ENCODE results near the gene PLEKHG7.

Gene PLEKHG7

DNA sequence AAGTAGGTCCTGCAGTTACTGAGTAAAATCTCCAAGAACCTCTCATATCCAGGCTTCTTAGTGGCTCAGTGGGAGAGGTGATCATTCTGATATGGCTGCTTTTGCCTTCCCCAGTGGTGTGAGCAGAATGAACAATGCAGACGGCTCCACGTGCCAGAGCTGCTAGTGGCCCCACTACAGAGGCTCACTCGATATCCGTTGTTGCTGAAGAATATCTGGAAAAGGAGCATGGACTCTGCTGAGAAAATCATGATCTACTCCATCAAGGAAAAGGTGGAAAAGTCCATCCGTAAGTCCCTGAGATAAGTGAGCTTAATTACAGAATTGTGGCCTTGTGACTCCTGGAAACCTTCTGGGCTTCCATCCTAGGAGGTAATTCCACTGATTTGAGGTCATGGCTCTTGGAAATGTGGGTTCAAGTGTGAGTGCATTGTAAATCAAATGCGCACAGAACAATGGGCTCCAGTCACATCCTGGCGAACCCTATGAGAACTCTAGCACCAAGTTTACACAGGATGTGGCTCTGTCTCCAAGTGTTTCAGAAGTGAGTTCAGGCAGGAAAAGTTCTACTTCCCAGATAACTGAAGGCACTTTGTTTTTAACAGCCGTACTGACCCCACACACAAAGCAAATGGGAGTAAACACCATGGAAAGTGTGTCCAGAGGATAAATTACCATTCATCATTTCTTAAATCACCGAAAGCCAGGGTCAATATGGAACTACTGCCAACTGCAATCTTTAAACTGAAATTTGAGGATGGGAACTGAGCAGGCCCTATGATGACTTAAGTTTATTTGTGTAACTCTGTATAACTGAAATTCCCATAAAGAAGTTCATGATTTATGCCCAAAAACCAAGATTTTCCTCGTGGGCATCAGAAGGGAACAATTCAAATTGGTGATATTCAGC, 51.4 kb downstream of the PLEKHG7 start:
- no peaks in the 10 kb centered on the region for H4K20me1 ChIP-seq (ENCODE audit: insufficient read depth, low read length)
- H3K9me2 ChIP-seq (ENCODE audit: low read depth, low read length): no peaks in the 10 kb centered on the region
- no peak overlapping the region for H3K4me3 ChIP-seq (ENCODE audit: low read depth, low read length, poor library complexity, severe bottlenecking)
- TF ChIP-seq, protein P1, sequence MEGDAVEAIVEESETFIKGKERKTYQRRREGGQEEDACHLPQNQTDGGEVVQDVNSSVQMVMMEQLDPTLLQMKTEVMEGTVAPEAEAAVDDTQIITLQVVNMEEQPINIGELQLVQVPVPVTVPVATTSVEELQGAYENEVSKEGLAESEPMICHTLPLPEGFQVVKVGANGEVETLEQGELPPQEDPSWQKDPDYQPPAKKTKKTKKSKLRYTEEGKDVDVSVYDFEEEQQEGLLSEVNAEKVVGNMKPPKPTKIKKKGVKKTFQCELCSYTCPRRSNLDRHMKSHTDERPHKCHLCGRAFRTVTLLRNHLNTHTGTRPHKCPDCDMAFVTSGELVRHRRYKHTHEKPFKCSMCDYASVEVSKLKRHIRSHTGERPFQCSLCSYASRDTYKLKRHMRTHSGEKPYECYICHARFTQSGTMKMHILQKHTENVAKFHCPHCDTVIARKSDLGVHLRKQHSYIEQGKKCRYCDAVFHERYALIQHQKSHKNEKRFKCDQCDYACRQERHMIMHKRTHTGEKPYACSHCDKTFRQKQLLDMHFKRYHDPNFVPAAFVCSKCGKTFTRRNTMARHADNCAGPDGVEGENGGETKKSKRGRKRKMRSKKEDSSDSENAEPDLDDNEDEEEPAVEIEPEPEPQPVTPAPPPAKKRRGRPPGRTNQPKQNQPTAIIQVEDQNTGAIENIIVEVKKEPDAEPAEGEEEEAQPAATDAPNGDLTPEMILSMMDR (IDR thresholded peaks at IDR 0.05; ENCODE audit: low read length): no peak
- no peak for TF ChIP-seq EZH2 (IDR thresholded peaks at IDR 0.05; ENCODE audit: borderline replicate concordance, low read length)
- no peaks in the 10 kb centered on the region for H3K27me3 ChIP-seq (ENCODE audit: insufficient read depth, low read length)
- no peaks in the 10 kb centered on the region for H3K4me1 ChIP-seq (ENCODE audit: insufficient read depth, low read length, severe bottlenecking)
- H3K36me3 ChIP-seq (ENCODE audit: insufficient read depth, low read length): no peaks in the 10 kb centered on the region
- no peaks in the 10 kb centered on the region for H3K9me3 ChIP-seq (ENCODE audit: low read length)
- H3K9ac ChIP-seq (ENCODE audit: low read length): no peak overlapping the region
- H3F3A ChIP-seq (ENCODE audit: insufficient read depth, low read length): no peaks in the 10 kb centered on the region
- no peaks in the 10 kb centered on the region for H3K79me2 ChIP-seq (ENCODE audit: insufficient read depth, low read length)
- H3K27ac ChIP-seq (ENCODE audit: low read depth, low read length, poor library complexity, severe bottlenecking): no peak overlapping the region
- no peak overlapping the region for H3K4me2 ChIP-seq (ENCODE audit: low read length)
- H2AFZ ChIP-seq (ENCODE audit: low read length): no peak overlapping the region

DNA sequence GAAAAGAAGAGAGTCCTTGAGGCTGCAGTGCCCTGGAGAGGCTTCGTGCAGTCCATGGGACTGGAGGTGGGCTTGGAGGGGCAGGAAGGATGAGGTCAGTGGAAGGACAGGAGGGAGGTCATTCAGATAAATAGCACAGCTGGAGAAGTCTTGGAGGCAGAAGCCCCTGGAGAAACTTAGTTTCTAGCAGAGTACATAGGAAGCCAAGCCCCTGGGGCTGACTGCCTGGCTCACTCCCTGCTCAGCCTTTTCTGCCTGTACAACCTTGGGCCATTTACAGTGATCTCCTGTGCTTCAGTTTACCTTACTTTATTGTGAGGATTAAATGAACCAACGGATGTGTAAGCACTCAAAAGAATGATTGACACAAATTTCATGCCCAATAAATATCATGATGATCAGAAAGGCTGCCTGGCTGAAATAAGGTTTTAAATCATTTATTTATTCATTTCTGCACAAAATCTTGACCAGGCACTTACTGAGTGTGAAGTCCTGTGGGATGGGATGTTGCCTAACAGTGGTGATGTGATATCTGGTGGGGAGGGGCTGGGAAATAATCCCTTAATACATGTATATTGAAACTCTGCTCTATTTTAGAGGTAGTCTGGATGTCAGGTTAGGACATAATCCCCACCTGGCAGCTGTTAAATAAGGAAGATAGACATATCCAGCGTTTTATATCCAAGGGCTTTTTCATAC, 54.3 kb downstream of the PLEKHG7 start:
- Histone ChIP-seq H3K9me2 (ENCODE audit: low read depth, low read length) (no peaks in the 10 kb centered on the region), H3K9ac (ENCODE audit: low read length) (no peak overlapping the region), H3F3A (ENCODE audit: insufficient read depth, low read length) (no peaks in the 10 kb centered on the region), H3K9me3 (ENCODE audit: low read length) (no peaks in the 10 kb centered on the region), H3K4me3 (ENCODE audit: low read depth, low read length, poor library complexity, severe bottlenecking) (no peak overlapping the region), H4K20me1 (ENCODE audit: insufficient read depth, low read length) (no peaks in the 10 kb centered on the region), H3K4me1 (ENCODE audit: insufficient read depth, low read length, severe bottlenecking) (no peaks in the 10 kb centered on the region), H2AFZ (ENCODE audit: low read length) (no peak overlapping the region), H3K36me3 (ENCODE audit: insufficient read depth, low read length) (no peaks in the 10 kb centered on the region), H3K4me2 (ENCODE audit: low read length) (no peak overlapping the region), H3K27me3 (ENCODE audit: insufficient read depth, low read length) (no peaks in the 10 kb centered on the region), H3K27ac (ENCODE audit: low read depth, low read length, poor library complexity, severe bottlenecking) (no peak overlapping the region), H3K79me2 (ENCODE audit: insufficient read depth, low read length) (no peaks in the 10 kb centered on the region)
- TF ChIP-seq, protein P1 (IDR thresholded peaks at IDR 0.05; ENCODE audit: low read length): no peak

DNA sequence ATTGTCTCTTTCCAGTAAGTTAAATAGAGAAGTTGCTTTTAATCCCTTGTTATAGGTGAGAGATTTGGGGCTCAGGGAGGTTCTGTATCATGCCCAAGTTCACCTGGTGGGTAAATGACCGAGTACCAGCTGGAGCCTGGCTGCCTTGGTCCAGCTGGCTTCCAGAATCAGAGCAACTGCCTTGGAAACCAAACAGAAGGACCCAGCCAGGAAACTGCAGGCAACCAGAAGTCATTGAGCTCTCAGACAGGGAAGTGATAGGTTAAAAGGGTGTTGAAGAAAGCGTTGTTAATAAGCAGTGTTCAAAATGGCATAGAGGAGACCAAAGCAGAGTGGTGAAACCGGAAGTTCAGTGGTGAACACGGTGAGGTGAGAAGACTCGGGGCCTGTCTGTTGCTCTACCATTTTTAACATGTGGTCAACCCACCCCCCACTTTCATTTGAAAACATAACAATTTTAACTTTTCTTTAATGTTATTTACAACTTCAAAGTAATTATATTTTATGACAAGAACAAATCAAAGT, 54.9 kb downstream of the PLEKHG7 start:
- H3K9ac ChIP-seq (ENCODE audit: low read length): no peak overlapping the region
- no peak for TF ChIP-seq EZH2 (IDR thresholded peaks at IDR 0.05; ENCODE audit: borderline replicate concordance, low read length)
- TF ChIP-seq, protein P1 (IDR thresholded peaks at IDR 0.05; ENCODE audit: low read length): no peak
- H3K4me2 ChIP-seq (ENCODE audit: low read length): no peak overlapping the region
- H4K20me1 ChIP-seq (ENCODE audit: insufficient read depth, low read length): no peaks in the 10 kb centered on the region
- H3K36me3 ChIP-seq (ENCODE audit: insufficient read depth, low read length): no peaks in the 10 kb centered on the region
- no peak overlapping the region for H3K27ac ChIP-seq (ENCODE audit: low read depth, low read length, poor library complexity, severe bottlenecking)
- no peaks in the 10 kb centered on the region for H3K79me2 ChIP-seq (ENCODE audit: insufficient read depth, low read length)
- H3K9me2 ChIP-seq (ENCODE audit: low read depth, low read length): no peaks in the 10 kb centered on the region
- no peaks in the 10 kb centered on the region for H3K4me1 ChIP-seq (ENCODE audit: insufficient read depth, low read length, severe bottlenecking)
- H3K9me3 ChIP-seq (ENCODE audit: low read length): no peaks in the 10 kb centered on the region
- no peaks in the 10 kb centered on the region for H3K27me3 ChIP-seq (ENCODE audit: insufficient read depth, low read length)
- H3F3A ChIP-seq (ENCODE audit: insufficient read depth, low read length): no peaks in the 10 kb centered on the region
- H3K4me3 ChIP-seq (ENCODE audit: low read depth, low read length, poor library complexity, severe bottlenecking): no peak overlapping the region
- H2AFZ ChIP-seq (ENCODE audit: low read length): no peak overlapping the region

All from OCI-LY1 (cell line).